Cardiac septum (tissue), 1 donor: ENCODE measurements around the gene KLHL18. TPM values are rescaled to one million over a fixed set of nuclear protein-coding genes. Genes with fewer than 3 reads are reported as not detected.
A peak's percentile ranks its signal among the peaks of the same experiment; 100 is the strongest.
"Not testable (repeated sequence)": the region's sequence is repeated elsewhere in the genome, so short reads cannot be mapped to it uniquely, and the experiment has no call there.

Source experiments
- DNase-seq: peaks from one replicate; pipeline ENCODE4 v3.0.0-alpha.2; 2020; ENCODE audit warnings: low spot score
- intact Hi-C: fragments of 100-400 bp; cut with DNase I; formaldehyde crosslinking; loops from one replicate; pipeline ENCODE4 v1.14.0; 2022
- long read RNA-seq: library from polyadenylated mRNA; unstranded; transcript quantifications from one replicate; pipeline ENCODE4 v2.0.0, GENCODE V29; 2021
- total RNA-seq: library from RNA; stranded (reverse); fragmentation: NEBNext Ultra II Directional; extraction: Animal tissue kit (Norgen Biotek cat#: 25700); gene quantifications from one replicate; pipeline ENCODE4 v1.2.1, GENCODE V29; 2021
- donor health status: DM: no; HTN: no; CAD: no.

The KLHL18 gene
- 47.6 TPM for total RNA-seq
- long read RNA-seq, full-length matches to known transcripts, result 19 of 39 reads
- long read RNA-seq, partial matches to known transcripts, result 3 of 39 reads
- long read RNA-seq, other reads (novel, unspliced or antisense), result 17 of 39 reads

DNA sequence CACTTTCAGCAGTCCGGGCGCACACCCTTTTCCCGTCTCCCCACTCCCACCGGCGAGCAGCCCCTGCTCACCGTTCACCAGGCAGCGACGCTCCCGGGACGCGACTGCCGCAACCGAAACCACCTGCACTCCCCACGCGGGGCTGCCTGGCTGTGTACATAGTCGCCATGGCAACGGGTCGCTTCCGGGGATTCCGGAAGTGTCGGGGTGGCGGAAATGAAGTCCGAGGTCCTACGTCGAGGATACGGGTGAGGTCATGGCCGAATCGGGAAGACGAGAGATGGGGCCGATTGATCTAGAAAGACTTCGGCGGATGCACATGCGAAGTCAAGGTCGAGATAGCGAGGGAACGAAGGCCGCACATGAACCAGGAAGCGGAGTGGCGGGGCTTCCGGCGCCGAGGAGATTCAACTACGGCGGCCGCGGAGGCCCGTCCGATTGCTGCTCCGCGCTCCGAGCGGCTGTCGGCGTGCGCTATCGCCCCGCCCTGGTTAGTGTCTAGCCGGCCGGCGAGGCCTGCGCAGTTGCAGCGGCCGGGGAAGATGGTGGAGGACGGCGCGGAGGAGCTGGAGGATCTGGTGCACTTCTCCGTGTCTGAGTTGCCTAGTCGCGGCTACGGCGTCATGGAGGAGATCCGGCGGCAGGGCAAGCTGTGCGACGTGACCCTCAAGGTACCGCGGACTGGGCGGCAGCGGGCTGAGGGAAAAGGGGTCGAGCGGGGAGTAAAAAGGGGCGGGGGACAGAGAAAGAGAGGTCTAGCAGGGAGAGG, at the start of gene KLHL18, which contains the start of gene KIF9:
KLHL18 (plus strand) TSS at position 521 of the 769 bp plus-strand sequence; CDS start at position 543, 22 bp downstream.
KIF9 (minus strand) TSS at position 376 of the 769 bp plus-strand sequence. CDS start 5,425 bp downstream, outside the sequence.
- intact Hi-C loops, result loop anchor here (2.0 to 5.0 kb wide), 5 partner anchors 16 to 118 kb away; partner anchors contain the start of genes PTPN23 and SETD2
- peak; percentile 96 for DNase-seq

DNA sequence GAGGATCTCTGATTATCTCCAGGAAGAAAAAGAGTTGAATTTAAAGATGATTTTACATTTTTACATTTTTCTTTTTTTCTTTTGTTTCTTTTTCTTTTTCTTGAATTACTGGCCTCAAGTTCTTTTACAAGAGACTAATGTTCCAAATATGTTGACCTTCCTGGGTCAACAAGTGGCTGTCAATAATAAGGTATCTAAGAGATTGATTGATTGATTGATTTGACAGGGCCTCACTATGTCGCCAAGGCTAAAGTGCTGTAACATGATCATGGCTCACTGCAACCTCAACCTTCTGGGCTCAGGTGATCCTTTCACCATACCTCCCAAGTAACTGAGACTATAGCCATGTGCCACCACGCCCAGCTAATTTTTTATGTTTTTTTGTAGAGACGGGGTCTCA, 44.7 kb upstream of the KLHL18 start:
- intact Hi-C loops, result no loop called here
- DNase-seq, result no peak

DNA sequence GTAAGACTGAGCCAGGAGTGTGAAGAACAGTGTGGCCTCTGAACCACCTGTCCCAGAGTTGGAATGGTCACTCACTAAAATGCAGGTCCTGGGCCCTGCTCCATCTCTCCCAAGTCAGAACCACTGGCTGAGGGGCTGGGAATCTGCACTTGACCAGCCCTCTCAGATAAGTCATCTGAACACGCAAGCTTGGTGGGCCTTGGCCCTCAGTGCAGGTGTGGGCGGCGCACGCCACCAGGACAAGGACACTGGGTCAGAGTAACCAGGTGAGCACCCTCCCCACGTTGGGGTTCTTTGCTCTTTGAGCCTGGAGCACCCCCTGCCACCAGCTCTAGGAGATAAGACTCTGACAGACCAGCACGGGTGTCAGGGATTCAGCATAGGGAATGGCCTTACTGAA, 42.8 kb upstream of the KLHL18 start:
- no peak for DNase-seq
- intact Hi-C loops, result no loop called here

DNA sequence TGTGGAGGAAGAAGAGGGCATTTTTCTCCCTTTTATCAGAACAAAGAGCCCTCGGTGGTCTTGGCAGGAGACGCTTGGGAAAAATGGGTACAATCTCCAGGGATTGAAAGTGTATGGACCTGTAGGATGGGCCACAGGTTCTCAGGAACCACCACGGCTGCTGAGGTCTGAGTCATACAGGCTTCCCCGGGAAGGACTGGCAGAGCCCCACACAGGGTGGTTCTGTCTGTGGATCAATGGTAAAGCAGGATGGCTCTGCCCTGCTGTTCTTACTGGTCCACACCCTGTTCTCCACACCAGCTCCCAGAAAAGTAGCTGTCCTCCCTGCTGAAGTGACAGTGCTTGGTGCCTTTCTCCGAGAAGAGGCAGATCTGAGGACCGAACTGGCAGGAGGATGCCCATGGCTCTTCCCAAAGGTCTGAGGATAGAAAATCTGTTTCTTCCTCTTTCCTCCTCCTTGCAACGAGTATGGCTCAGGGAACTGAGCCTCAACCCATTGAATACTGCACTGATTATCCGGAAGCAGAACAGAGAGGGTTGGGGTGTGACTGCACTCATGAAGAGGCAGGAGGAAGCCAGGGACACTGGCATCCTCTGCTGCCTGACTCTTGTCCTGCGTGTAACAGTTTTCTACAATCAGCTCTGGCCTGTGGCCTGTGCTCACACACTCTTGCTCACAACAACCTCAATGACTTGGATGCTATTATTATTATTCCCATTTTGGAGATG, 39.2 kb upstream of the KLHL18 start:
- DNase-seq, result no peak
- intact Hi-C loops, result no loop called here

DNA sequence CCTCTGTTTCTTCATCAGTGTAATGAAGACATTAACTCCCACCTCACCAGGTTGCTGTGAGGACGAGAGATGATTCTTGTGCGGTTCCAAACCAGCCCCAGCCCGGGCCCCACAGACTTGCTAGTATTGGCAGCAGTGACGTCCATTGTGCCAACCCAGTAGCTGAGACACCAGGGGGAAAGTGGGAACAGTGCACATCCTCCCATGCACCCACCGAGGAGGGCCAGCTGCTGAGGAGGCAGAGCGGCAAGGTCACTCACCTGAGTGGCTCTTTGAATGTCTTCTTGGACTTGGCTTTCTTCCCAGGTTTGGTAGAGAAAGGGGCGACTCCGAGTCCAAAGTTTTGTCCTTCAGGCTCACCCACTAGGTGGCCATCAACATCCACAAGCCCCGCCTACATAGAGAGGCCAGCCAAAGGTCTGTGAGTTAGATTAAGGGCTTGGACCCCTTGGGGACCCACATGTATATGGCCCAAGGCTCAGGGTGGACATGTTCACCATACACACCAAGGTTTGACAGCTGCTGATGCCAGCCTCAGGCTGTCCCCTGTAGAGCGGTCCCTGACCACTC, 38.1 kb upstream of the KLHL18 start:
- intact Hi-C loops, result no loop called here
- DNase-seq, result no peak

DNA sequence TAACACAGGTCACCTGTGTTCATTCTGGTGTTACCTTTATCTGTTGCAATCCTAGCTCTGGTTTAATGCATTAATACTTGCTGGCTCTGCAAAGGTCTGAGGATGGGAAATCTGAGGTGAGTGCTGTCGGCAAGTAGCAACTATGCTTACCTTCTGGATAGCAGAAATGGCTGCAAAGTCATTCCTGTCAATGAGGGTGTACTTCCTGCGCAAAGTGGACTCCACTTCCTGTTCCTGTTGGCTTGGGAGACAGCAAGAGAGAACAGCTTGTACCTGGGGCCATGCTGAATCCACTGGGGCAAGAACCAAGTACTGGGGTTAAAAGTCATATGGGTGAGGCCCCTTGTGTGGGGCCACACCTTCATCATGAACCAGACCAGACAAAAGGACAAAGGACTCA, 37.5 kb upstream of the KLHL18 start:
- DNase-seq, result no peak
- intact Hi-C loops, result no loop called here

DNA sequence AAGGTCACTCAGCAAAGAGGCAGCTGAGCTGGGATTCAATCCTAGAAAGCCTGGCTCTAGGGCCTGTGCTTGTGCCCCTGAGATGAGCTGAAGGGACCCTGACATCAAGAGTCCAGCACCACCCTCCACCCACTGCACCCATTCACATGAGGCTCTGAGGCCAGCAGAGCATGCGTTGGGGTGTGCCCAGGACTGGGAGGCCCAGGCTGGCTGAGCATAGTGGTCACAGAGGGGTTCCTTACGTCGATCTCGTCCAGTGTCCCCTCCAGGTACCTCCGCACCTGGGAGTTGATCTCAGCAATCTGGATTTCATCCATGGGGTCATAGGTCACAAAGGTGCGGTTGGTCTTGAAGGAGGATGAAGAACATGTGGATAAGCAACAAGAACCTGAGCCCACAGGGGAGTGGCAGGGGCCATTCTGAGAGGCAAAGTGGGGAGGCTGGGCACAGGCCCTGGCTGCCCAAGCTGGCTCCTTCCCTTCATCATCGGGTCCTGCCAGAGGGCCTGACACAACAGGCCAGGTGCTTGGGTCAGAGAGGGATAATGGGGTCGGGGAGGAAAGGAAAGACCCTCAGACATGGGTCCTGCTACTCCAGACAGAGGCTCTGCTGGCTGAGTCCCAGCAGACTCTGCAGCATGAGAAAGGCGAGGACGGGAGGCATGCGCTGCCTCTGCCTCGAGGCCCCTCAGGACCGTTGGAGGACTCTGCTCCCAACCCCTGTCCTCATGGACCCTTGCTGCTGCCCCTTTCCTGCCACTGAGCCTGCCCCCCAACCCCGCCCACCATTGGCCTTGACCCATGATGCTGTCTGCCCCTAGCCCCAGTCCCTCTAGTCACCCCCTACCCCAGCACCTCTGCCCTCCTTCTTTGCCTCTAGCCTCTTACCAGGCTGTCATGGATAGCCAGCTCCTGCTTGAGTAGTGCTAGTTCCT, 35.3 kb upstream of the KLHL18 start:
- intact Hi-C loops, result no loop called here
- no peak for DNase-seq

DNA sequence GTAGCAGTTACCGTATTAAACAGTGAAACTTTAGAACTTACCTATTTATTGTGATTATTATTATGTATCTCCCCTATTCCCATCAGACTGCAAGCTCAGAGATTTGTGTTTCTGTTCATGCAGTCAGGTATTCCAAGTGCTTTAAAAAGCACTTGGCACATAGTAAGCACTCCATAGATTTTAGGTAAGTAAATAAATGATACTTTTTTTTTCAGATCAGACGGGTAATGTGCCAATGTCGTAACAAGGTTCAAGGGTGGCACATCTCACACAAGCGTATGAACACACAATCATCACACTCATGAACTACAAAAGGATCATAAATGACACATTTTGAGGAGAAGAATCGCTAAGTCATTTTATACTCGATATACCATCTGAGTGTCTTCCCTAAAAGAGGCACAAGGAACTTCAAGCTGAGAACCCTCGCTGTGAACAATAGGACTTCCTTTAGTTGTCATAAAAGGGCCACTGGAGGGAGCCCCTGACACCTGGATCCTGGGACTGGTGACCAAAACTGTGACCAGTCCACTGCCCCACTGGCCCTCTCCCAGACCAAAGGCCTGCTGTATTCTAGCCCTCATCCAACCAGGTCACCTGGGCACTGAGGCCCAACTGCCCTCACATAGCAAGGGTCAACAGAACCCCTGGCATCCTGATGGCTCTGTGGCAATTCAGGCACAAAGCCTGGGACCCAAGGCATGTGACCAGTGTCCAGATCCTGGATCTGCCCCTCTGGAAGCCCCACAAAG, 32.3 kb upstream of the KLHL18 start:
- intact Hi-C loops, result loop anchor here (2.0 to 5.0 kb wide), 2 partner anchors 74 to 122 kb away; no protein-coding TSS in a partner anchor
- no peak for DNase-seq

DNA sequence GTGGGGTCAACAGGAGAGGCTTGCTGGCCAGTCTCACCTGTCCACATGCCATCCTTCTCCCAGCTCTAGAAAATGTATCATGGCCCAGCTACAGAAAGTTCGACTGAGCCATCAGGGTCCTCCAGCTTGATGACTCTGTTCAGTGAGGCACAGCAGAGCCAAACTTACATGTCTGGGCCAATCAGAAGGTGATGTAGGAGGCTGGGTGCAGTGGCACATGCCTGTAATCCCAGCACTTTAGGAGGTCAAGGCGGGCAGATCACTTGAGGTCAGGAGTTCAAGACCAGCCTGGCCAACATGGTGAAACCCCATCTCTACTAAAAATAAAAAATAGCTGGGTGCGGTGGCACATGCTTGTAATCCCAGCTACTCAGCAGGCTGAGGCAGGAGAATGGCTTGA, 31.7 kb upstream of the KLHL18 start:
- DNase-seq, result not testable (repeated sequence)
- intact Hi-C loops, result loop anchor here (2.0 to 5.0 kb wide), 2 partner anchors 74 to 121 kb away; no protein-coding TSS in a partner anchor

DNA sequence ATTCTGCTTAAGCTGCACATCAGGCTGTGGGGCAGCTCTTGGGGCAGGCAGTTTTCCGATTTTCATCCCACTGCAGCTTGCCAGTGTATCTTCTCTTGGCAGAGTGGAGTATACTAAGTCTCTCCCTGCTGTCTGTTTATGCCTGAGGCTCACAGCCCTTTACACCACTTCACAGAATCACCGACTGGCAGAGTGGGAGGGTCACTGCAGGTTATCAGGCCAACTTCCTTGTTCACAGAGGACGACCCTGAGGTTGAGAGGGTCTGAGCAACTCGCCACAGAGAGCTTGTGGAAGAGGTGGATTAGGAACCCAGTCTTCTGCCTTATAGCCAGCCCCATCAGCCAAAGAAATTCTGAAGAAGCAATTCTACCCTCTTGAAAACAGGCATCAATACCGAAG, 31.1 kb upstream of the KLHL18 start:
- DNase-seq, result no peak
- intact Hi-C loops, result loop anchor here (2.0 to 5.0 kb wide), 2 partner anchors 73 to 121 kb away; no protein-coding TSS in a partner anchor

DNA sequence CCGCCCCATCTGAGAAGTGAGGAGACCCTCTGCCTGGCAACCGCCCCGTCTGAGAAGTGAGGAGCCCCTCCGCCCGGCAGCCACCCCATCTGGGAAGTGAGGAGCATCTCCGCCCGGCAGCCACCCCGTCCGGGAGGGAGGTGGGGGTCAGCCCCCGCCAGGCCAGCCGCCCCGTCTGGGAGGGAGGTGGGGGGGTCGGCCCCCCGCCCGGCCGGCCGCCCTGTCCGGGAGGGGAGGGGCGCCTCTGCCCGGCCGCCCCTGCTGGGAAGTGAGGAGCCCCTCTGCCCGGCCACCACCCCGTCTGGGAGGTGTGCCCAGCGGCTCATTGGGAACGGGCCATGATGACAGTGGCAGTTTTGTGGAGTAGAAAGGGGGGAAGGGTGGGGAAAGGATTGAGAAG, 26.4 kb upstream of the KLHL18 start:
- intact Hi-C loops, DNase-seq: not testable (repeated sequence)

DNA sequence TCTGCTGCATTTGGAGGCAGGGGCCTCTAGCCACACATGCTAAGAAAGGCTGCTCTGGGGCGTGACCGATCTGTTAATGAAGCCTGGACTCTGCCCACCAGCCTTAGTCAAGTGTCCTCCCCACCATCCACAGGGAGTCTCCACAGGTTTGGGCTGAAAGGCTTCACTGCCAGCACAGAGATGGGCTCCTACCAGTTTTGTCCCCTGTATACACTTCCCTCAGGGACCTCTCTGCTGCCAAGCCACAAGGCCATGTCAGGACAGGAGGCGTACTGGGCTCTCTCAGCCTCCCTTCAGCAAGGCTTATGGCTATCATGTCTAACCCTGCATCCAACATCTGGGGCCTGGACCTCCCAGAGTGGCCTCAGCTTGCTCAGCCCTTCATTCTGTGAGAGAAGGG, 23.6 kb upstream of the KLHL18 start:
- intact Hi-C loops, result no loop called here
- DNase-seq, result no peak

DNA sequence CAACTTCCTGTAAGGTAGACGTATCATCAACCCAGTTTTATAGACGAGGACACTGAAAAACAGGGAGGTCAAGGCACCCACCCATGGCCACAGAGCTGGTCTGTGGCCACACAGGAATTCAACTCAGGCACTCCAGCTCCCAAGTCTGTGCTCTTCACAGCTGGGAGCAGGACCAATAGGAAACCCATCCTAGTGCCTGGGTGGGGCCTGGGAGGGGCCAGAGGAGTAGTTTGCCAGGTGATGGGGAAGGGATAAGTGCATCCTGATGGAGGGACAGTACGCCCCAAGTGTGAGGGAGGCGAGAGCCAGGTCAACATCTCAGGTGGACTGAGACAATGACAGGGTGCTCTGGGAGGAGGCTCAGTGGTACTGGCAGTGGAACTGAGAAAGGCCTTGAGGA, 22.1 kb upstream of the KLHL18 start:
- DNase-seq, result no peak
- intact Hi-C loops, result no loop called here

DNA sequence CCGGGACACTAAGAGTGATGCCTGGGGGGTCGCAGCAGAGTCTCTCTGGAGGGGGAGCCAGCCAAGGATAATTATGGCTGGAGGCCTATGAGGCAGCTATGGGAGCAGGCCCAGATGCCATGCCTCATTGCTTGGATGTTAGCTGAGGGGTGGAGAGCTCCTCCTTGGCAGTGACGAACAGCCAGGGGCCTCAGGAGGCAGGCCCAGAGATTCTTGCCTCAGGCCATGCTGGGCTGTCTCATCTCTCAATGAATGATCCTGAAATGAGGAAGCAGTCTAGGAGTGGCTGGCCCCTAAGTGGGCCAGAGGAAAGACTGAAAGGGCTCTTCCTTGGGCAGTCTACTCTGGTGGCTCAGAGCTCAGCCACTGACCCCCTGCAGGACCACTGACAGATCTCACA, 21.4 kb upstream of the KLHL18 start:
- no peak for DNase-seq
- intact Hi-C loops, result no loop called here

DNA sequence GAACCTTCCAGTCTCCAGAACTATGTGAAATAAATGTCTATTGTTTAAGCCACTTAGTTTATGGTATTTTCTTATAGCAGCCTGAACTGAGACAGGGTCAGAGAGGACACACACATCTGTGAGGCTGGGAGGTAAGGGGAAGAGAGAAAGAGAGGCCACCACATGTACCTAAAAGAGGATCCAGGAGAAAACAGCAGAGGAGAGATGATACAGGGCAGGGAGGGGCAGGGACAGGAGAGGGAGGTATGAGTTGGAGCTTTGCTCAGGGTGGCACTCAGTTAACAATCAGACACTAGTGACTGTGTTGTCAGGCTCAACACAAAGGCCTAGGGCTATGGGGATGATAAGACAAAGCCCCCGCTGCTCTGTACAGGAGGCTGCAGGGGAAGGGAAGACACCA, 17.7 kb upstream of the KLHL18 start:
- intact Hi-C loops, result no loop called here
- DNase-seq, result no peak

DNA sequence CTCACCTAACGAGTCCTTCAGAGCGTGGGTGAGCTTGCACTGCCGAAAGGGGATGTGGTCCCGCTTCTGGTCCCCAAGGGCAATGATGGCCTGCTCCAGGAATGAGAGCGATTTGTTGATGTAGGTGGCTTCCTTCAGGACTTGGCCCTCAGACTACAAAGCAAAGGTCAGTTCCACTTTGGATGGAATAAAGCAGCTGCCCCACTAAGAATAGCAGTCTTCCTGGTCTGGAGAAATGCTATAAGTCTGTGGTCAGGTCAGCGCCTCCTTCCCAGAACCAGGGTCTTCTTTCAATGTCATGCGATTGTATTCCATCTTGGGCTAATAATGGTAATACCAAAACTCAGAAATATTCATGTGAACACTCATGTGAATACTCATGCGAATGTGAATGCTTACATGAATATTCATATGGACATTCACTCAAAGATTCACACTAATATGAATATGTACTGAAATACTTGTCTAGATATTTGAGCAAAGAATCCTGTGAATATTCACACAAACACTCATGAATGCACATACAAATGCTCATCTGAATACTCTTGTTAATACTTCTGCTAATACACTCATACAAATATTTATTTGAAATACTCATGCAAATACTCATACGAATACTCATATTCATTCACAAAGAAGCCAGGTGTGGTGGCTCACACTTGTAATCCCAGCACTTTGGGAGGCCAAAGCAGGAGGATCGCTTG, 16.9 kb upstream of the KLHL18 start:
- intact Hi-C loops, result loop anchor here (2.0 kb wide), 1 partner anchor 17 kb away; the partner anchor contains the start of genes KIF9 and KLHL18

DNA sequence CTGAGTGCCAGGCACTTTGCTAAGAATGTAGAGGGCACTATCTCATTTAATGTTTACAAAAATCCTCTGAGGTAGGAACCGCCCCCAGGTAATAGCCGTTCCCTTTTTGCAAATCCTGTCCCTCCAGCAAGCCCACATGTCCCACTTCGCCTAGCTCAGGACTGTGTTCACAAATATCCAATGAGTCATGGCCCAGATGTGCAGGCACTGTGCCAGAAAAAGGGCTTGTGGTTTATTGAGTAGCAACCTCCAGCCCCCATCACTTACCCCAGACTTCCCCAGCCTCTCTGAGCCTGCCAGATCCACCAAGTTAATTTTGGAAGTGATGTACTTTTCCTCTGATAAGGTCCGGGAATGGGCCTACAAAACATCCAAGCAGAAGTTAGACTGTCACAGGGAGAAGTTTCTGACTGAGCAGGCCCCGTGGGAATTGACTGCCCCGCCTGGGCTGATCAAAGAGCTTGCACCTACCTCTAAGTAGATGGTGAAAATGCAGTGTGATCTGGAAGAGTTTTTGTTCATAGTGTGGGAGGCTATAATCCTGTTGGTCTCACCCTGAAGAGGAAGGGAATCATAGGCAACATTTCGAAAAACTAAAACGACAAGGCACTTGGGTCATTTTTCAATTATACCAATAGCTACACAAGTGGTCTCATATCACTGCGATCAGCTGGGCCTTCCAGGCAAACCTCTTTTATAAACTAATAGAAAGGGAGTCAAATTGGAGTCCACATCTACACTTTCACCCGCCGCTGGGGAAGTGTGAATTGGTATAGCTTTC, 15.8 kb upstream of the KLHL18 start:
- peak; percentile 94 for DNase-seq
- intact Hi-C loops, result loop anchor here (2.0 kb wide), 1 partner anchor 16 kb away; the partner anchor contains the start of genes KIF9 and KLHL18

More for the DNA sequence above, 16.9 kb upstream of the KLHL18 start:
- DNase-seq, result no peak
